Measurements from ENCODE around the gene CPLANE1. TPM values are rescaled to one million over a fixed set of nuclear protein-coding genes. Genes with fewer than 3 reads are reported as not detected.
"Not testable (repeated sequence)": the region's sequence is repeated elsewhere in the genome, so short reads cannot be mapped to it uniquely, and the experiment has no call there.

CPLANE1 gene
- total RNA-seq, 1 experiment from 2014 or later, result 16.7 TPM

- in situ Hi-C loops (cut with HindIII; ENCODE audit: low pct_unique_long_range_greater_than_20kb, low sequenced_read_pairs), result no loop called here
Measured at GRCh38 chr5:37088009-37088408, 161.2 kb downstream of the CPLANE1 start.

DNA sequence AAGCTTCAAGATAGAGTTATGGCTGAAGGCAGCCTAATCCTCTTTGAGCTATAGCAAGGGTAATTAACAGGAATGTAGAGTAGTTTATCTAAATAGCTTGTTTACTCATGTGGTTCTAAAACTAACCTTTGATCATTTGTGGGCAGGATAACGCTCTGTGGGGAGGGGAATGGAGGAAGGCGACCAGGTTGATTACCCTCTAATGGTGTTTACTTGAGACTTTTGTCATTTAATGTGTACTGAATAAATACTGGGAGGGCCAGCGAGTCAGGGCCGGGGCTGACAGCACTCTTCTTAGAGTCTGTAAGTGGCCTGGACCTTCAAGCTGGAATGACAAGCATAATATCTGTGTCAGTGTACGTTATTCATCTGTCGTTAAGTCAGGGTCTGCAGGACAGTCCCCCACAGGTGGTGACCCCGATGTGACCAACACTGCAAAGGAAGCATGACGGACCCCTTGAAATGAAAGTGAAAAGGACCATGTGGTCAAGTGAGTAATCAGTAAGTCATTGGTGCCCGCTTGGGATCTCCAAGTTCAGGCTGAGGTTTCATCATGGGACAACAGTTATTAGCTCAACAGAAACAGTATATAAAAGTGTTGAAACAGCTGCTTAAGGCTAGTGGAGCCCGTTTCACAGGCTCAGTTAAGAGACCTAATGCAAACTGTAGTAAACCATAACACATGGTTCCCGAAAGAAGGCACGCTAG, 162.6 kb downstream of the CPLANE1 start:
- in situ Hi-C loops (cut with HindIII; ENCODE audit: low pct_unique_long_range_greater_than_20kb, low sequenced_read_pairs), result no loop called here
- DNase-seq (ENCODE audit: low read depth), result no peak

More at GRCh38 chr5:37088009-37088408, 161.2 kb downstream of the CPLANE1 start:
- DNase-seq (ENCODE audit: low read depth), result no peak

GRCh38 chr5:37086026-37086425, 163.2 kb downstream of the CPLANE1 start:
- DNase-seq (ENCODE audit: low read depth); in situ Hi-C loops (cut with HindIII; ENCODE audit: low pct_unique_long_range_greater_than_20kb, low sequenced_read_pairs): not testable (repeated sequence)

- DNase-seq (ENCODE audit: low read depth); in situ Hi-C loops (cut with HindIII; ENCODE audit: low pct_unique_long_range_greater_than_20kb, low sequenced_read_pairs): not testable (repeated sequence)
Measured at GRCh38 chr5:37082977-37083376, 166.2 kb downstream of the CPLANE1 start.

DNA sequence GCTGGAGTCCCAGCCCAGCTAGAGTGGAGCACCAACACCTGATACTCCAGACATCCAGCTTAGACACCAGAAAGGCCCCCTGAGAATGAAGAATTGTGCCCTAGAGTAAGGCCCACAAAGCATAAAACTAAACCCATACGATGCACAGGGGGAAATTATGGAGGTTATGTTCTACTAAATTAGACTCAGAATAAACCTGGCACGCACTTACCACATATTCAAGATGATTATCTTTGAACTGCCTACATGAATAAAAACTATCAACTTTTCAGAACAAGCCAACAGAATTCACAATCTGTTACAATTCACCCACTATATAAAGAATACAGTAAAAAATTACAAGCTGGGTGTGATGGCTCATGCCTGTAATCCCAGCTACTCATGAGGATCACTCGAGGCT, 168.5 kb downstream of the CPLANE1 start:
- DNase-seq (ENCODE audit: low read depth), result no peak
- in situ Hi-C loops (cut with HindIII; ENCODE audit: low pct_unique_long_range_greater_than_20kb, low sequenced_read_pairs), result no loop called here

GRCh38 chr5:37077146-37077545, 172.0 kb downstream of the CPLANE1 start:
- in situ Hi-C loops (cut with HindIII; ENCODE audit: low pct_unique_long_range_greater_than_20kb, low sequenced_read_pairs), result no loop called here

DNA sequence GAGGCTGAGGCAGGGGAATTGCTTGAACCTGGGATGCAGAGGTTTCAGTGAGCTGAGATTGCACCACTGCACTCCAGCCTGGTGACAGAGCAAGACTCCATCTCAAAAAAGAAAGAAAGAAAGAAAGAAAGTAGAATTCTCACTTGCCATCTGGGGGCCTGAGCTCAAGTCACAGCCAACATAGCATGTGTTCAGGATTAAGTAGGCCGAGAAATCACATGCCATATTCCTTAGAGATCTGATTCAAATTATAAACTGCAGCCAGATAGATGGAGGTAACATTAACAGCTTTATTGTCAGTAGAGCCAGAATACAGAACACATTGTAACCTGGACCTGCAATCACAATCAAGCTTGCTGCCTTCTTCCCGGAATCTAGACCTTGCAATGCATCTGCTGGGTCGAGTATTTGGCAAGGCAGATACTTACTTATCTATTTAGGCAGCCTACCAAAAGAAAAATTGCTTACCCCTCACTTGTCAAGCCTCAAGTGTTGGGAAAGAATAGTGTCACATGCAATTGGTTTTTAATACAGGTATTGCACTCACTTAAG, 173.7 kb downstream of the CPLANE1 start:
- in situ Hi-C loops (cut with HindIII; ENCODE audit: low pct_unique_long_range_greater_than_20kb, low sequenced_read_pairs), result no loop called here

More at GRCh38 chr5:37077146-37077545, 172.0 kb downstream of the CPLANE1 start:
- DNase-seq (ENCODE audit: low read depth), result no peak

DNA sequence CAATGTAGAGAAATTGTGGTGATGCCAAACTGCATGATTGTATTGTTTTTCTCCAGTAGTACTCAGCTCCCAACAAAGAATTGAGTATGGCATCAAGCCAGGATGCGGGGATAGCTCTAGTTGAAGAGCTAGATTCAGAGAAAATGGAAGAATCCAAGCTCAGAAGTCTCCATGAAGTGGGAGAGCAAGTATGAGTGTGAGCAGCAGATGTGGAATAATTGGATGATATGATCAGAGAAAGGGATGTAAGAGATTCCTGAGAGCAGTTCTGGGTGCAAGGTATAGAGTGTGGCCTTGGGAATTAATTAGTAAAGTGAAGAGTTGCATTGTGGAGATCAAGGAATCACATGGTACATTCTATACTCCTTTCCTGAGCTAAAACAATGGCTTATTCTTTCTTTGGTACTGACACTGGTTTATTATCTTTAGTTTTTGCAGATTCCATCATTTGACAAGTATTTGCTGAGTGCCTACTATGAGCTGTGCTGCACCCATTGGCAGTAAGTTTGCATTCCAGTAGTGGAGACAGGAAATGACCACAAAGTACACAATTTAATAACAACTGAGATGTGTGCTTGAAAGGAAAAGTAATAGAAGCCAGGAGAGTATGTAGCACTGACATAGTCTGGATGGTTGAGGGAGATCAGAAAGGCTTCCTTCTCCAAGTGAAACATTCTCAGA, 177.1 kb downstream of the CPLANE1 start:
- no peak for DNase-seq (ENCODE audit: low read depth)
- in situ Hi-C loops (cut with HindIII; ENCODE audit: low pct_unique_long_range_greater_than_20kb, low sequenced_read_pairs), result no loop called here

More for the DNA sequence above, 173.7 kb downstream of the CPLANE1 start:
- no peak for DNase-seq (ENCODE audit: low read depth)

DNA sequence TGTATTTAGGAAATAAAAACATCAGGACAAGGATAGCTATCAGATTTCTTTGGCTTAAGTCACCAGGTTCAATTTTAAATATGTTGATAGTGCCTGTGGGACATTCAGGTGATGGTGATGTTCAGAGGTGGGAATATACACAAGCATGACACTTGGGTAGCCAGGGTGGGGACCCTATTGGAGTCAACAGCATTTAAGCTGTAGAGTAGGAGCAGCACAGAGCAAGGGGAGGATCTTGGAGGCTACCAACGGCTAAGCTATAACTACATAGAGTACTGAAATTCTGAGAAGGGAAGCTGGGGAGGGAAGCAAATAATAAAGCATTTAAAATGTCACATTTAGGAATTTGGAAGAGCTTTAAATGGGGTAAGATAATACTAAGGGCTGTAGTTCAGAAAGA, 177.7 kb downstream of the CPLANE1 start:
- no peak for DNase-seq (ENCODE audit: low read depth)
- in situ Hi-C loops (cut with HindIII; ENCODE audit: low pct_unique_long_range_greater_than_20kb, low sequenced_read_pairs), result no loop called here

- in situ Hi-C loops (cut with HindIII; ENCODE audit: low pct_unique_long_range_greater_than_20kb, low sequenced_read_pairs), result no loop called here
- DNase-seq (ENCODE audit: low read depth), result no peak
Measured at GRCh38 chr5:37064442-37064841, 184.7 kb downstream of the CPLANE1 start.

- in situ Hi-C loops (cut with HindIII; ENCODE audit: low pct_unique_long_range_greater_than_20kb, low sequenced_read_pairs), result no loop called here
Measured at GRCh38 chr5:37063739-37064138, 185.4 kb downstream of the CPLANE1 start.

GRCh38 chr5:37060030-37060429, 189.1 kb downstream of the CPLANE1 start:
- in situ Hi-C loops (cut with HindIII; ENCODE audit: low pct_unique_long_range_greater_than_20kb, low sequenced_read_pairs), result no loop called here
- DNase-seq (ENCODE audit: low read depth), result no peak

More at GRCh38 chr5:37063739-37064138, 185.4 kb downstream of the CPLANE1 start:
- DNase-seq (ENCODE audit: low read depth), result no peak

DNA sequence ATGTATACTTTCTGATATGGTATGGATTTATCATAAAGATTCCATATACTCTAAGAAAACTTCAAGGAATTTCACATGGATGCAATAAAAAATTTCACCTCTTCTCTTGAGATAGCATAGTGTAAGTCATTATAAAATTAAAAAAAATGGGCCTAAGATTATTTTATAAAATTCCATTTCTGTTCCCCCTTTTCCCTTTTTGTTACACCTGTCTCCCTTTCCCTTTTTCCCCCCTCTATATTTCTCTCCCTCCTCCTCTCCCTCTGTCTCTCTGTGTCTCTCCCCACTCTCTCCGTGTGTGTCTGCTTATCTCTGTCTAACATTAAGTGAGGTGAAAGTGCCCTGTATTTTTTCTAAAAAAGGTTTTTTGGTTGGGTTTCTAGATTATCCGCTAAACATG, 192.4 kb downstream of the CPLANE1 start:
- in situ Hi-C loops (cut with HindIII; ENCODE audit: low pct_unique_long_range_greater_than_20kb, low sequenced_read_pairs), result no loop called here
- DNase-seq (ENCODE audit: low read depth), result no peak

Other genes starting within 250 kb of the CPLANE1 start
- 35.5 and 53.3 TPM in 2 replicates for gene NUP155, start 121.7 kb upstream of the CPLANE1 start, total RNA-seq (2014; rRNA removed; shearing (Covaris generic); ENCODE audit: low replicate concordance)
- 20.0 and 25.8 TPM in 2 replicates for gene WDR70, start 129.9 kb upstream of the CPLANE1 start, total RNA-seq (2014; rRNA removed; shearing (Covaris generic); ENCODE audit: low replicate concordance)

All from Caki2 (cell line).